ENCODE data around the gene RPS3. TPM values are rescaled to one million over a fixed set of nuclear protein-coding genes. Genes with fewer than 3 reads are reported as not detected.
A peak's percentile ranks its signal among the peaks of the same experiment; 100 is the strongest.

RPS3 gene
- total and polyA plus RNA-seq, 2 donors (not counting 1 experiment from before 2014, with no cell fraction given): 1,593 to 3,359 TPM

DNA sequence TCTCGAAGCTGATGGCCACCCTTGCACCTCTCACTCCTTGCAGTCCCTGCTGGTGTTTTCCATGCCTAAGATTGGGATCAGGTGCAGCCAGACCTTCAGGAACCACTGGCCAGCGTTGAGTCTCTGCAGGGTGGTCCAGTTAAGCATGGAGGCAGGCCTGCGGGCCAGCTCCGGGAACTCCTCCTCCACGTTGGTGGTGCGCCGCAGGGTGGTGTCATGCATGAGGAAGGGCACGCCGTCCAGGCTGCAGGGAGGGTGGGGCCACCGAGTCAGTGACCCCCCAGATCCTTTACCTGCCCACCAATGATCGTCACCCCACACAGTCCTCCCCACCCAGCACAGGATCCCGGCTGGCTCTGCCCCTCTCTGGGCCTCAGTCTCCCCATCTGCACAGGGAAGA, 43.7 kb downstream of the RPS3 start:
- TF ChIP-seq, protein P1, sequence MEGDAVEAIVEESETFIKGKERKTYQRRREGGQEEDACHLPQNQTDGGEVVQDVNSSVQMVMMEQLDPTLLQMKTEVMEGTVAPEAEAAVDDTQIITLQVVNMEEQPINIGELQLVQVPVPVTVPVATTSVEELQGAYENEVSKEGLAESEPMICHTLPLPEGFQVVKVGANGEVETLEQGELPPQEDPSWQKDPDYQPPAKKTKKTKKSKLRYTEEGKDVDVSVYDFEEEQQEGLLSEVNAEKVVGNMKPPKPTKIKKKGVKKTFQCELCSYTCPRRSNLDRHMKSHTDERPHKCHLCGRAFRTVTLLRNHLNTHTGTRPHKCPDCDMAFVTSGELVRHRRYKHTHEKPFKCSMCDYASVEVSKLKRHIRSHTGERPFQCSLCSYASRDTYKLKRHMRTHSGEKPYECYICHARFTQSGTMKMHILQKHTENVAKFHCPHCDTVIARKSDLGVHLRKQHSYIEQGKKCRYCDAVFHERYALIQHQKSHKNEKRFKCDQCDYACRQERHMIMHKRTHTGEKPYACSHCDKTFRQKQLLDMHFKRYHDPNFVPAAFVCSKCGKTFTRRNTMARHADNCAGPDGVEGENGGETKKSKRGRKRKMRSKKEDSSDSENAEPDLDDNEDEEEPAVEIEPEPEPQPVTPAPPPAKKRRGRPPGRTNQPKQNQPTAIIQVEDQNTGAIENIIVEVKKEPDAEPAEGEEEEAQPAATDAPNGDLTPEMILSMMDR (conservative IDR thresholded peaks at IDR 0.05 in 1 of 2, IDR thresholded peaks at IDR 0.05 in 1 of 2; ENCODE audit: low read depth in 1 of 2, low read length in 2 of 2): no peak
- TF ChIP-seq EZH2 (IDR thresholded peaks at IDR 0.05; ENCODE audit: low read length, missing control alignments): no peak
- Histone ChIP-seq H3K9me3 (ENCODE audit: control insufficient read depth, insufficient read depth, low read depth, low read length) (no peaks in the 10 kb centered on the region), H3K27ac (ENCODE audit: insufficient read depth, low read length) (no peak overlapping the region), H2AFZ (ENCODE audit: low read length) (no peak overlapping the region), H4K20me1 (ENCODE audit: control insufficient read depth, extremely low read depth, insufficient read depth, low read length) (no peaks in the 10 kb centered on the region), H3K9ac (ENCODE audit: insufficient read depth, low read length) (no peak overlapping the region), H3K36me3 (ENCODE audit: control insufficient read depth, insufficient read depth, low read length) (no peaks in the 10 kb centered on the region), H3K4me2 (ENCODE audit: extremely low read depth, insufficient read depth, low read length) (no peak overlapping the region), H3K27me3 (ENCODE audit: control insufficient read depth, insufficient read depth, low read length) (no peaks in the 10 kb centered on the region), H3K79me2 (ENCODE audit: control insufficient read depth, insufficient read depth, low read length) (no peaks in the 10 kb centered on the region), H3K4me1 (ENCODE audit: control insufficient read depth, extremely low read depth, insufficient read depth, low read length) (no peaks in the 10 kb centered on the region), H3K4me3 (replicated peaks in 1 of 4; ENCODE audit: control extremely low read depth in 1 of 4, insufficient read depth in 1 of 4, low read depth in 3 of 4, low read length in 4 of 4) (no peak overlapping the region)
- DNase-seq (ENCODE audit: low read depth in 2 of 2): no peak

DNA sequence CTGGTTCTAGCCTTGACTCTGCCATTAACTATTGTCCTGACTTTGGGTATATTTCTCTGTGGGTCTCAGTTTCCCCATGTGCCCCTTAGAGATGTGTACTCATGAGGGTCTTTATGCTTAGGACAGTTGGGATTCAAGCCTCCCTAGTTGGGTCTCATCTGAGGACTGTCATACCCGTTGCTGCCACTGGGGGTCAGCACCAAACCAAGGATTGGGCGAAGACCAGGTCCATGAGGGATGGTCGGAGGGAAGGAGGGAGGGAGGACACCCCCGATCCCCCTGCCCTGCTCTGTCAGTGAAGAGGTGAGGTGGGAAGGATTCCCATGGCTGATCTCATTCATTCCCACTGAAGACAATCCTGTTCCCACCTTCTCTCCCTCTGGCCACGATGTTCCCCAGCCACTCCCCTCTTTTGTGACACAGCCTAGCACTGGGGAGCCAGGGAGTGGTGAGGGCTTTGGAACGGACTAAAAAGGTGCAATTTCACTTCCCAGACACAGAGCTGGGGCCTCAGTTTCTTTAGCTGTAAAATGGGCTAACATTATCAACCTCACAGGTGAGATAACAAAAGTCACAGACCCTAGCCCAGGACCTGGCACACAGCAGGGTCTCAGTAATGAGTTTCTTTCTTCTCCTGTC, 46.1 kb downstream of the RPS3 start:
- Histone ChIP-seq H3K4me1 (ENCODE audit: control insufficient read depth, extremely low read depth, insufficient read depth, low read length) (no peaks in the 10 kb centered on the region), H2AFZ (ENCODE audit: low read length) (no peak overlapping the region), H3K36me3 (ENCODE audit: control insufficient read depth, insufficient read depth, low read length) (no peaks in the 10 kb centered on the region), H3K9ac (ENCODE audit: insufficient read depth, low read length) (no peak overlapping the region), H3K79me2 (ENCODE audit: control insufficient read depth, insufficient read depth, low read length) (no peaks in the 10 kb centered on the region), H3K27ac (ENCODE audit: insufficient read depth, low read length) (no peak overlapping the region), H3K4me3 (replicated peaks in 1 of 4; ENCODE audit: control extremely low read depth in 1 of 4, insufficient read depth in 1 of 4, low read depth in 3 of 4, low read length in 4 of 4) (no peak overlapping the region), H3K9me3 (ENCODE audit: control insufficient read depth, insufficient read depth, low read depth, low read length) (no peaks in the 10 kb centered on the region), H3K4me2 (ENCODE audit: extremely low read depth, insufficient read depth, low read length) (no peak overlapping the region), H4K20me1 (ENCODE audit: control insufficient read depth, extremely low read depth, insufficient read depth, low read length) (no peaks in the 10 kb centered on the region), H3K27me3 (ENCODE audit: control insufficient read depth, insufficient read depth, low read length) (no peaks in the 10 kb centered on the region)
- DNase-seq (ENCODE audit: low read depth in 2 of 2): peak; percentile 28 to 46
- TF ChIP-seq, protein P1 (conservative IDR thresholded peaks at IDR 0.05 in 1 of 2, IDR thresholded peaks at IDR 0.05 in 1 of 2; ENCODE audit: low read depth in 1 of 2, low read length in 2 of 2): peak; percentile 92 to 97
- no peak for TF ChIP-seq EZH2 (IDR thresholded peaks at IDR 0.05; ENCODE audit: low read length, missing control alignments)

DNA sequence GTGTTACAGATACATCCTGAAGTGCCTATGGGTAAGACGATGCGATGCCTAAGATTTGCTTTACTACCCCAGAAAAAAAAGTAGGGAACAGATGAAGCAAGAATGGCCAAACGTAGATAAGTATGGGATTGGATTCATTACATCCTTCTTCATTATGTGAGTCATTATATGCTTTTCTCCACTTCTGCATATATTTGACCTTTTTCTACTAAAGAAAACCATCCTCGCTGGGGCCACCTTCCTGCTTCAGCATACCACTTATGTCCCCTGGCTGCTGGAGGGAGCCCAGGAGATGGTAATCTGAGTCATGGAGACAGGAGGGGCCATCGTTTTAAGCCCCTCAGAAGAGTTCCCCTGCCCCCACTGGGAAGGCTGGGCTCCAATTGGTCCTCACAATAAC, 48.1 kb downstream of the RPS3 start:
- Histone ChIP-seq H3K4me1 (ENCODE audit: control insufficient read depth, extremely low read depth, insufficient read depth, low read length) (no peaks in the 10 kb centered on the region), H3K4me2 (ENCODE audit: extremely low read depth, insufficient read depth, low read length) (no peak overlapping the region), H3K79me2 (ENCODE audit: control insufficient read depth, insufficient read depth, low read length) (no peaks in the 10 kb centered on the region), H3K9ac (ENCODE audit: insufficient read depth, low read length) (no peak overlapping the region), H3K27me3 (ENCODE audit: control insufficient read depth, insufficient read depth, low read length) (no peaks in the 10 kb centered on the region), H3K36me3 (ENCODE audit: control insufficient read depth, insufficient read depth, low read length) (no peaks in the 10 kb centered on the region), H2AFZ (ENCODE audit: low read length) (no peak overlapping the region), H3K9me3 (ENCODE audit: control insufficient read depth, insufficient read depth, low read depth, low read length) (no peaks in the 10 kb centered on the region), H3K27ac (ENCODE audit: insufficient read depth, low read length) (no peak overlapping the region), H4K20me1 (ENCODE audit: control insufficient read depth, extremely low read depth, insufficient read depth, low read length) (no peaks in the 10 kb centered on the region), H3K4me3 (replicated peaks in 1 of 4; ENCODE audit: control extremely low read depth in 1 of 4, insufficient read depth in 1 of 4, low read depth in 3 of 4, low read length in 4 of 4) (no peak overlapping the region)
- no peak for DNase-seq (ENCODE audit: low read depth in 2 of 2)
- no peak for TF ChIP-seq EZH2 (IDR thresholded peaks at IDR 0.05; ENCODE audit: low read length, missing control alignments)
- TF ChIP-seq, protein P1 (conservative IDR thresholded peaks at IDR 0.05 in 1 of 2, IDR thresholded peaks at IDR 0.05 in 1 of 2; ENCODE audit: low read depth in 1 of 2, low read length in 2 of 2): no peak
